ENCODE data around the gene DCDC2B. TPM values are rescaled to one million over a fixed set of nuclear protein-coding genes. Genes with fewer than 3 reads are reported as not detected.

The DCDC2B gene
- total and polyA plus RNA-seq, 2 of the 13 experiments (the other 11 are each of a cell fraction or from before 2014, with no cell fraction given): not detected

GRCh38 chr1:32250893-32251716 lies 42.2 kb downstream of the DCDC2B start, which contains the start of gene LCK (continued):
- TF ChIP-seq, protein P1, sequence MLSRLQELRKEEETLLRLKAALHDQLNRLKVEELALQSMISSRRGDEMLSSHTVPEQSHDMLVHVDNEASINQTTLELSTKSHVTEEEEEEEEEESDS (CRISPR knock-in tag; IDR thresholded peaks at IDR 0.05; ENCODE audit: borderline replicate concordance): peak; percentile 89
- TF ChIP-seq ETV5 (CRISPR knock-in tag; IDR thresholded peaks at IDR 0.05; ENCODE audit: borderline replicate concordance) (0 out of 2 replicates have a peak, but pooled peaks have one; percentile 6), ATF5 (CRISPR knock-in tag; IDR thresholded peaks at IDR 0.05; ENCODE audit: low read depth) (no peak), ZNF761 (CRISPR knock-in tag; conservative IDR thresholded peaks at IDR 0.05) (no peak), ZC3H4 (CRISPR knock-in tag; IDR thresholded peaks at IDR 0.05; ENCODE audit: borderline replicate concordance) (0 out of 2 replicates have a peak, but pooled peaks have one; percentile 65), SRY (CRISPR knock-in tag; IDR thresholded peaks at IDR 0.05) (0 out of 2 replicates have a peak, but pooled peaks have one; percentile 48), ZBTB38 (CRISPR knock-in tag; IDR thresholded peaks at IDR 0.05) (peak; percentile 90; the same call in 1 of the 2 replicates), ZNF24 (IDR thresholded peaks at IDR 0.05) (no peak), GABPB1 (CRISPR knock-in tag; IDR thresholded peaks at IDR 0.05) (peak; percentile 37; the same call in 1 of the 2 replicates), SKIL (CRISPR knock-in tag; IDR thresholded peaks at IDR 0.05; ENCODE audit: borderline replicate concordance) (no peak), ARNT2 (CRISPR knock-in tag; IDR thresholded peaks at IDR 0.05; ENCODE audit: low read depth) (0 out of 2 replicates have a peak, but pooled peaks have one; percentile 29), POLR2A (IDR thresholded peaks at IDR 0.05; ENCODE audit: insufficient read depth in 1 of 2, low read depth in 2 of 2, low read length in 2 of 2) (peak in 1 of 2 experiments; percentile 79; a peak in 3 of 4 replicates), ZNF790 (CRISPR knock-in tag; IDR thresholded peaks at IDR 0.05; ENCODE audit: borderline replicate concordance) (no peak), JUND (CRISPR knock-in tag; IDR thresholded peaks at IDR 0.05) (no peak), THYN1 (CRISPR knock-in tag; IDR thresholded peaks at IDR 0.05; ENCODE audit: borderline replicate concordance, low read depth) (no peak)
- TF ChIP-seq, protein P2, sequence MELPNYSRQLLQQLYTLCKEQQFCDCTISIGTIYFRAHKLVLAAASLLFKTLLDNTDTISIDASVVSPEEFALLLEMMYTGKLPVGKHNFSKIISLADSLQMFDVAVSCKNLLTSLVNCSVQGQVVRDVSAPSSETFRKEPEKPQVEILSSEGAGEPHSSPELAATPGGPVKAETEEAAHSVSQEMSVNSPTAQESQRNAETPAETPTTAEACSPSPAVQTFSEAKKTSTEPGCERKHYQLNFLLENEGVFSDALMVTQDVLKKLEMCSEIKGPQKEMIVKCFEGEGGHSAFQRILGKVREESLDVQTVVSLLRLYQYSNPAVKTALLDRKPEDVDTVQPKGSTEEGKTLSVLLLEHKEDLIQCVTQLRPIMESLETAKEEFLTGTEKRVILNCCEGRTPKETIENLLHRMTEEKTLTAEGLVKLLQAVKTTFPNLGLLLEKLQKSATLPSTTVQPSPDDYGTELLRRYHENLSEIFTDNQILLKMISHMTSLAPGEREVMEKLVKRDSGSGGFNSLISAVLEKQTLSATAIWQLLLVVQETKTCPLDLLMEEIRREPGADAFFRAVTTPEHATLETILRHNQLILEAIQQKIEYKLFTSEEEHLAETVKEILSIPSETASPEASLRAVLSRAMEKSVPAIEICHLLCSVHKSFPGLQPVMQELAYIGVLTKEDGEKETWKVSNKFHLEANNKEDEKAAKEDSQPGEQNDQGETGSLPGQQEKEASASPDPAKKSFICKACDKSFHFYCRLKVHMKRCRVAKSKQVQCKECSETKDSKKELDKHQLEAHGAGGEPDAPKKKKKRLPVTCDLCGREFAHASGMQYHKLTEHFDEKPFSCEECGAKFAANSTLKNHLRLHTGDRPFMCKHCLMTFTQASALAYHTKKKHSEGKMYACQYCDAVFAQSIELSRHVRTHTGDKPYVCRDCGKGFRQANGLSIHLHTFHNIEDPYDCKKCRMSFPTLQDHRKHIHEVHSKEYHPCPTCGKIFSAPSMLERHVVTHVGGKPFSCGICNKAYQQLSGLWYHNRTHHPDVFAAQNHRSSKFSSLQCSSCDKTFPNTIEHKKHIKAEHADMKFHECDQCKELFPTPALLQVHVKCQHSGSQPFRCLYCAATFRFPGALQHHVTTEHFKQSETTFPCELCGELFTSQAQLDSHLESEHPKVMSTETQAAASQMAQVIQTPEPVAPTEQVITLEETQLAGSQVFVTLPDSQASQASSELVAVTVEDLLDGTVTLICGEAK (IDR thresholded peaks at IDR 0.05): no peak
- TF ChIP-seq, protein P2 (CRISPR knock-in tag; IDR thresholded peaks at IDR 0.05): peak; percentile 49; the same call in 1 of the 2 replicates
